HG03457 (cell line): ENCODE results near the gene LCLAT1.

Source experiments
- ATAC-seq: cut with Tn5 transposase; IDR thresholded peaks from one replicate; pipeline ENCODE4 v1.9.1; 2021; ENCODE audit warnings: moderate number of reproducible peaks; ENCODE audit not compliant: unreplicated experiment

Gene LCLAT1

DNA sequence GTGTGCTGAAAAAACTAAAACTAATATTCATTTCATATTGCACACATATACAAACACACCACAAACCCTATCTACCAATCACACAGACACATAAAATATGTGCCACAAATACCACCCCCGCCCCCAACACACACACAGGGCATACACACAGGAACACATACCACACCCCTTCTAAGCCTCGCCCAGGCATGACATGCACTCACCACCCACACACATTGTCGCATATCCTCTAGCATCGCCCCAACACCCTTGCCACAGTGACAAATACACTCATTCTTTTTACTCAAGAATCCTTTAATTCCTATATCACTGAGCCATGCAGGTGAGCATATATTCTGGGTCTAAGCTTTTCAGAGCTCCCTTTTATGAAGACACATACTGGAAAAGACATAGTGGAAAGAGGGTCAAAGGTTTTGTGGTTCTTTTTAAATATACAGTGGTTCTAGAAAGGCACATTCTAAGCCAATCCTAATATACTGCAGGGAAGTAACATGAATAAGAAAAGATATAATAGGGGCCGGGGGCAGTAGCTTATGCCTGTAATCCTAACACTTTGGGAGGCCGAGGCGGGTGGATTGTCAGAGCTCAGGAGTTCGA is 24.5 kb upstream of the LCLAT1 start:
- no peak for ATAC-seq

DNA sequence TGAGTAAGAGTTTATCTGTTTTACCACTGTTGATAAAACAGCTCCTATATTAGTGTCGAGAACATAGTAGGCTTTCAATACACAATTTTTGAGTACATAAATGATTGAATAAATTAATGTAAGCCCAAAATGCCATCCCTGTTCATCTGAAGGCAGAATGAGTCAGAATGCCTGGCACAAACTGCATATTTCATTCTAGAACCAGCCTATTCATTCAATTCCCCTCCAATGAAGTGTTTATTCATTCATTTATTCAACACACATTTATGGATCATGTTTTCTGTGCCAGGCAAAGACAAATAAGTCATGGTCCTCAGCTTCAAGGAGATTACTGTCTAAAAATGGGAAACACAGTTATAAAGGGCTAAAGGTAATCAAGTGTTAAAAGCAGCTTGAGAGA is 22.8 kb upstream of the LCLAT1 start:
- no peak for ATAC-seq

DNA sequence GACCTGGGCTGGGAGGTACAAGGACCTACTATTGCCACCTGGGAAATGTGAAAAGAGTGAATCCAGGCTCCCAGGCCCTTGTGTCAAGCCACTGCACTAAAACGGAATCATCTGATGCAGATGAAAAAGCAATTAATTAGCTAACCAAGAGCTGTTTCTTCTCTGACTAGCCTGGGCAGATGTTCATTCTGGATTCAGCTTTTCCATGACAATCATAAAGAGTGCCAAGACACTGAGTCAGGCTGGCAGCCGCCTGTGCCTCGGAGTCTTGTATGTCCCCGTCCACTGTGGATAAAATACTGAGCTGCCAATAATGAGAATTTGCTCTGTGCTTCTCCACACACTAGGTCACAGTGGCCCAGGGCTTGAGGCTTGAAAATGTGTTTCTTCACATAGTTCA is 21.7 kb upstream of the LCLAT1 start:
- no peak for ATAC-seq

DNA sequence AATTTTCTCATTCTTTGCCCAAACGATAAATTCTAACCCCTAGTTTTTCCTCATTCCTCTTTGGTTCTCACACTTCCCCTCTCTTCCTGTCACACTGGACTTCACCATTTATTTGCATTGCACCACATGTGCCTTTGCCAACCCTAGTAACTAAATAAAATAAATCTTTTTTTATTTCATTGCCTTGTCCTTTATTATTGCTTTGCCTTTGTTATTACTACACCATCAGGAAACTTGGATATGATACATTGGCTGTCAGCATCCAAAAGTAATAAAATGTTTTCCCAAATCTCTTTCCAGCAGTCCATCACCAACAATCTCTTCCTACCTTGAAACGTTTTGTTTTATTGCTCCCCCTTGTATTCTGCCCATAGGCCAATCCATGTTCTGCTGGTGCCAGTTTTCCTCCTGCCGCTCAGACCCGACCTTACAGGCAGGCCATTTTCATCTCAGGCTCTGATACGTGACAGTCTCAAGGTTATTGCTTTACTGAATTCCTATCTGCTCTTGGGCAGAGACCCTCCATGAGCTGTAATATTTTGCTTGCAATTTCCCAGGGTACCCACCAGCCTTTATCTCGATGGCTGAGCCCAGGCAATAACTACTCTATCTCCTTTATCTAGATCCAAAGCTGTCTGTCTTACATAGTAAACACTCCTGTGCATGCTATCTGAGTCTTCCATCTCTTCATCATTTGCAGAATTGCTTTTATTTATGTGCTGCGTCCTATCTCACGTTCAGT is 19.3 kb upstream of the LCLAT1 start:
- ATAC-seq, result no peak

DNA sequence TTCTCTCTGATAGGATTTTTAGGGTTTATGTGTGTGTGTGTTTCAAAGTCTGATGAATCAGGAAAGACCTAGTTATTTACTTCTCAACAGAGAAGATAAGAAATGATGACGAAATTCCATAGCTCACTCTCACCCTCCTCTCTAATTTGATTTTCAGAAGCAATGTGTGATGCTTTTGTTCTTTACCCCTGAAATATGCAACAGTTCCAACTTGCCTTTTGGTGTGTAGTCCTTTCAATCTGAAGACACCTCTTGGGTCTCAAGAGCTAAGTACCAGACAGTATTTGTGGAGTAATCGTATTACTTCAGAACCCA is 18.7 kb upstream of the LCLAT1 start:
- no peak for ATAC-seq

DNA sequence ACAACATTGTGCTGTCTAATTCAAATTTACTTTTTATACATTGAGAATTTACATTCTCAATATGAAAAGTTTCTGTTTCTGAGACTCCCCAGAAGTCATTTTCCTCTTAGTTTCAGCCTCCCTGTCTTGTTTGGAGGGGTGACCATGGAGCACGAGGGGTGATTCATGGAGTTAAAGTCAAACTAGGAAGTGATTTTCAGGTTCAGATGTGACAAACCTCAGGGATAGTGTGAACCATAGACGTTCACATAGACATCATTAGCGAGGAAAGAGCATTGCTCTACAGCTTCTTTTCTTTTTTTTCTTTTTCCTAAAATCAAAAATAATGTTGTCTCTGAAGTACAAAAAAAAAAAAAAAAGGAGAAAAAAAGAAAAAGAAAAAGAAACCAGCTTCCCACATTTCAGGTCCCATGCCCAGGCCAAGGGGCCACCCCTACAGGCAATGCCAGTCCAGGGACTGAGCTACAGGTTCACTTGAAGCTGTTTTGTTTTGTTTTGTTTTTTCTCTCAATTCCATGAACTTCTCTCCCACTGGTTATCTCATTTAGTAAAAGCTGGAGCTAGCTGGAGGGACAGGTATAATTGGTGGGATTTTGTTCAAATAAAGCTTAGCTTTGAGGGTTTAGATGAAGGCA is 18.1 kb upstream of the LCLAT1 start:
- no peak for ATAC-seq

DNA sequence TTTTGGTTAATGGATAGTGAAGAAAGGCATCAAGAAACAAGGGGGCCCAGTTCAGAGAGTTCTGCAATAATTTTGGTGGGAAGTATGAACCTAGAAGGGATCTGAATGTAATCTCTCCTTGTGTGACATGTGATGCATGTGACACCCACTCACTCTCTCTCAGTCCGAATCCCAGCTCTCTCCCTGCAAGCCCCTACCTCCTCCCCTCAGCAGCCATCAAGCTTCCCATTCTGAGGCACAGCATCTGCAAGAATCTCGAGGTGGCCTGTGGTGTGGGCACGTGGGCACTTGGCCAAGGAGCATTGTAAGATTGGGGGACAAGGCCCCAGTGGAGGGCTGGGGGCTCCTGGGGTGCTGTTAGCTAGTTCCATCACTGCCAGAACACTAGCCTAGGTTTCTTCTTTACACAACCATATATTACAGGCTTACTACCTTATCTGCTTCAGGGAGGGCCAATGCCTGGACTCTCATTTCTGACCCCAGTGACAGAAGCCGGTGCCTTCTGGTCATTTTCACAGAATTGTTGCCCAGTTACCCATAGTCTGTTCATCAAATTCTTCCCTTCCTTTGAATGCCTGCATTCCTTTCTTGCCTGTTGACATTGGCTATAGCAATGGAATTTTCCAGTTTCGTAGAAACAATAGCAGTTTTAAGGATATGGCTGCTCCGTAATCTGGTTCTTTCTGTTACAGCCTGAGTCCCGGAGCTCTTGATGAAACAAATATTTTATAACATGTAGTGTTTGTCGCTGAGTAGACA is 13.3 kb upstream of the LCLAT1 start:
- no peak for ATAC-seq

DNA sequence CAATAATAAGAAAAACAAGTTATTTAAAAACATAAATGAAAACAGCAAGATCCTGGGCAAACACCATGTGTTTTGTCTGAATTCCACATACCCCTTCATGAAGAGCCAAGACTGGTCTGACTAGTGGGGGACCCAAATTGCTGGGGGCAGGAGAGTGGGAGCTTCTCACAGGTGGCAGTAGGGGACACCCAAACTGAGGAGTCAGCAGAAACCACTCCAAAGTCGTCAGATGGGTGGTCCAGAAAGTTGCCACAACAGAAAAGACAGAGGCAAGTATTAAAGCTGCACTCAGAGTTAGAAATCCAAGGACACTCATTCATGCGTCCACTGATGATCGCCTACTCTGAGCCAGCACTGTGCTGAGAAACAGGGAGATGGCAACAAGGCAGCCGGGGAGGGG is 12.3 kb upstream of the LCLAT1 start:
- ATAC-seq, result no peak

DNA sequence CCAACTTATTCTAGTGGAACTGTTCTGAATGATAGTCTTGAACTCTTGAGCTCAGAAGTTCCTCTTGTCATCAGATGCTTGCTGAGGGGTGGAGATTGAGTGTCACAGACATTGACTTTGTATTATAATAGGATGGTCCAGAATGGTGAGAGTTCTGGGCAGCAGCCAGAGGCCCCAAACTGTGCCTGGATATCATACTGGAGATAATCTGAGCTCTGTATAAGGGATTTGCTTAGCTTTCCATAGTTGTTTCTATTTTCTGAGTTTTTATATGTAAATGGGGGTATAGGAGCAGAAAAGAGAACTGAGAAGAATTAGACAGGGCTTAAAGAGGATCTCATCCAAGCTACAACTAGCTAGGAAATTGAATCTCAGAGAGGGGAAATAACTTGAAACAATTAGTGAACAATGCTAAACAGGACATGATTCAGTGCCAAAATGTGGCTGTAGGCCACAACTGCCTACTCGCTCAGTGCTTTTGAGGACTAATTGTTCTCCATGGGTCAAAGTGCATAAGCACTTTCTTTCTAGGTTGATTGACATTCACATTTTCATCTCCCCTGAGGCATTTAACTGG is 10.1 kb upstream of the LCLAT1 start:
- no peak for ATAC-seq

DNA sequence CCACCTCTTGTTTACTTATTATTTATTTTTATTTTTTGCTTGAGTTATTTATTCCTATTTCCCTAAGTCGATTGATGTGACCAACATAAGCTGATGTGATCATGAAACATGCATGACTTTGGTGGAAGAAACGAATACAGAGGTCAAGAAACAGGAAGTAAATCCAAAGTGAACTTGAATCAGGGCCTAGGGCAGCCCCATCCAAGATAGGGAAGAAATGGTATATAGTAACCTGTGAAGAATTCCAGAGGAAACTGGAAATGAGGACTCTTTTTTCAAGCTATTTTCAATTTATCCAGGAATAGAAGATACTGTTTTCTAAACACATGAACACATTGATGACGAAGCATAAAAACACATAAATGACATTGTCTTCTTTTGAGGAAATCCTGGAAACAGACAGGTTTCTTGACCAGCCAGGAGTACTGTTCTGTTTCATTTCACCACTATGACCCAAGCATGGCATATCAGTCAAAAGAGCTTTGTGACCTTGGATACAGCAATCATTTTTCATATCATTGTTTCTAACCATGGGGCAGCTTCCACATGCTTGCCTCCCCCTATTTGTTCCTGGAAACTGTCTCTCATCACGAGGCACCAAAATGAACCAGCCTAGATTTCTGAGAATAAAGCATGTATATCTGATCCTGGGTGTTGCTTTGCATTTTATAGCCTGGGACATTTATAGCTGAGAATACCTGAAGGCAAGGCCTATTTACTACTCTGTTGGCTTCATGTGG is 9.1 kb upstream of the LCLAT1 start:
- ATAC-seq, result no peak

DNA sequence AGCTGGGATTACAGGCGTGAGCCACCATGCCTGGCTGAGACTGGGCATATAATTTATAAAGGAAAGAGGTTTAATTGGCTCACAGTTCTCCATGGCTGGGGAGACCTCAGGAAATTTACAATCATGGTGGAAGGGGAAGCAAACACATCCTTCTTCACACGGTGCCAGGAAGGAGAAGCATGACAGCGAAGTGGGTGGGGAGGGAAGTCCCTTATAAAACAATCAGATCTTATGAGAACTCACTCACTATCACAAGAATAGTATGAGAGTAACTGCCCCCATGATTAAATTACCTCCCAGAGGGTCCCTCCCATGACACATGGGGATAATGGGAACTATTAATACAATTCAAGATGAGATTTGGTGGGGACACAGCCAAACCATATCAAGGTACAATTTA is 7.8 kb upstream of the LCLAT1 start:
- no peak for ATAC-seq

DNA sequence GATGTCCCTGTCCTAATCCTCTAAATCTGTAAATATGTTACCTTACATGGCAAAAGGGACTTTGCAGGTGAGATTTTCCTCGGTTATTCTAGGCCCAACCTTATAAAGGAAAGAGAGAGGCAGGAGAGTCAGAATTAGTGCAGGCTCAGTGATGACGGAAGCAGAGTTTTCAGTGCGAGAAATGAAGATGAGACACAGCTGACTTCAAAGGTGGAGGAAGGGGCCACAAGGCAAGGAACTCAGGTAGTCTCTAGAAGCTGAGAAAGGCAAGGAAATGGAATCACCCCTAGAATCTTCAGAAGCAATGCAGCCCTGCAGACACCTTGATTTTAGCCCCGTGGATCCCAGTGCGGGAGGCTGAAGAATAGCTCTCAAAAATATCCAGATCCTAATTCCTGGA is 7.2 kb upstream of the LCLAT1 start:
- ATAC-seq, result no peak

DNA sequence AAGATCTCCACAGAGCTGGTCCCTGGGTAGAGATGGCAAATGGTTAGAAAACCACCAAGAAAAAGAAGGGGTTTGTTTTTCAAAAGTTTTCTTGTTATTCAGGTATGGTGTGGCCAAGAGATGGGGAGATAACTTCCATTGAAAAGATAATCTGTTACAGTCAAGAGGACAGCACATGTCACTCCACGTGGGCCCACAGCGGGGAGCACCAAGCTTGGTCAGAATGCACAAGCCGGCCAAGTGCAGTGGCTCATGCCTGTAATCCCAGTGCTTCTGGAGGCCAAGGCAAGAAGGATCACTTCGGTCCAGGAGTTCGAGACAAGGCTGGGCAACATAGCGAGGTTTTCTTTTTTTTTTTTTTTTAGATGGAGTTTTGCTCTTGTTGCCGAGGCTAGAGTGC is 6.0 kb upstream of the LCLAT1 start:
- ATAC-seq, result no peak

DNA sequence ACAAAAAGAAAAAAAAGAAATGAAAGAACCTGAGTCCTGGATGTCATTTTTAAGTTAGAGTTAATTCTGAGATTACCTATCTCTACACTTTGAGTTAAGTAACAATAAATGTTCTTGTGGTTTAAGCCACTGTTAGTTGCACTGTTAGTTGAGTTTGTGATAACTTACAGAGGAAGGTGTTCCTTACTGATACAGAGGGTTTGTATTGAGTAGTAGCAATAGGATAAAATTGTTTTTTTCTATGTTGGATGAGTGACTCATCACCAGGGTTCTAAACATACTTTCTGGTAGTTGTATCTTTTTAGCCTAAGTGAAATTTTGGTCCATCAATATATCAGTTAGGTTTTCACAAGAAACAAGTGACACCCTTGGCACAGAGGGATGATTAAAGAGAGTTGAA is 4.0 kb upstream of the LCLAT1 start:
- ATAC-seq, result no peak

DNA sequence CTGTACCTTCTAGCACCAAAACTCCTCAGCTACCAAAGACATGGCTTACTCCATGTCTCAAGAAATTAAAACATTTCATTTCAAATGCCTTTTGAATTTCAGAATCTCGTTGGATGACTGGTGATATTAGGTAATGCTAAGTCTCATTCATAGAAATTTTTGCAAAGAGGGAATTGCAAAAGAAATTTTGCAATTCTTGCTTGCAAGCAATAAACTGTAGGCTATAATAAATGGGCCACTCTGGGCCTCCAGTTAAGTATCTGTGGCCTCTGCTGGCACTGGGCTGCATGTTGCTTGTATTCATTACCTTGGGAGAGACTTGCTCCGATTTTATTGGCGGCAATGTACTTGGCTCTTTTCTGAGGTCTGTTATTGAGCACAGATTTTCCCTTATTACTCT is 2.8 kb upstream of the LCLAT1 start:
- no peak for ATAC-seq

DNA sequence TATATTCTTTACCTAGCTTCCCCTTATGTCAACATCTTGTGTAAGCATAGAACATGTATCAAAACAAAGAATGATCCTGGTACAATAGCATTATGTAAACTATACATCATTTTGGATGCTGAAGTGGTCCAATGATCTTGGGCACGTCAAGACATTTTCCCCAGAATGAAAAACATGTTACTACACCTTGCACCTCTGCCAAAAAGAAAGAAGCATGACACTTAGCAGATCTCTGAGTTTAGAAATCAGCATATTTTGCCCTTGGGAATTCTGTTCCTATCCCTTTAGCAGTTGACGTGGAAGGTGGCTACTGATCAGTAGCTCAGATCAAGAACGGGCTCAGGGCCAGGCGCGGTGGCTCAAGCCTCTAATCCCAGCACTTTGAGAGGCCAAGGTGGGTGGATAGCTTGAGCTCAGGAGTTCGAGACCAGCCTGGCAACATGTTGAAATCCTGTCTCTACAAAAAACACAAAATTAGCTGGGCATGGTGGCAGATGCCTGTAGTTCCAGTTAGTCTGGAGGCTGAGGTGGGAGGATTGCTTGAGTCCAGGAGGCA is 1.7 kb upstream of the LCLAT1 start:
- no peak for ATAC-seq

DNA sequence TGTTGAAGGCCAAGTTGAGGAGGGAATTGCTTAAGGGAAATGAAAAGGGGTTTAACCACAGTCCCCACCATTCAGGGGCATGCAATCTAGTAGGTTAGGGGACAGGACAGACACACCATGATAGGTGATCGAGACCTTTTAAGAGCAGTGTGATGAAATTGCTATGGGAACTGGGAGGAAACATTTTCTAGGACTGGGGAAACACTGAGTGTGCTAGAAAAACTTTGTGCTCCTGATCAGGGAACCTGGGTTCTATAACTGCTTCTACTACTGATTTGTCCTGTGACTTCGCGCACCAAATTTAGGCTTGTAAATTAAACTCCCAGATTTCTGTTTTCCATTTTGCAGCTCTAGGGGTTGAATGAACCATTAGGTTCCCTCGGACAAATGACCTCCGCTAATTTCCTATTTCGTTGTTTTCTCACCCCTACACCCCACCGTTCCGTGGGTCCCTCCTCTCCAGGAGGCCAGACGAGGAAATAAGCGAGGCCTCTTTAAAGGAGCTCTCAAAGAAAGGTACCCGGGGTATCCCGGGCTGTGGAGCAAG is 371 bp upstream of the LCLAT1 start:
- ATAC-seq, result no peak

DNA sequence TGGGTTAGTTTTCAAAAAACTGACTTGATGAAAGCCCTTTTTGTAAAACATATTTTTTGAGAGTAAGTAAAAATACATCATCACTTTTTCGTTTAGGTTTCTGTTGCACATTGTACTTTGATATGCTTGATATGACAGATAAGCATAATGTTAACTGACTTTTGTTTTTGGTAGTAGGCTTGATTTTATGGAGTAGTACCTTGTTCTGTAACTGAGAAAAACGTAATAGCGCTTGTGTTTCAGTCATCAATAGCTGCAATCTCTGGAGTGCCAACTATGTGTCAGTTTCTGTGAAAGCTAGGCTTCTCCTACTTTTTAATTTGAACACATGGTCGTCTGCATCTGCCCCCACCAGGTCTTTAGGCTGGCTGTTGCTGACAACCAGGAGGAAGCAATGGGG is 1.3 kb downstream of the LCLAT1 start:
- no peak for ATAC-seq

DNA sequence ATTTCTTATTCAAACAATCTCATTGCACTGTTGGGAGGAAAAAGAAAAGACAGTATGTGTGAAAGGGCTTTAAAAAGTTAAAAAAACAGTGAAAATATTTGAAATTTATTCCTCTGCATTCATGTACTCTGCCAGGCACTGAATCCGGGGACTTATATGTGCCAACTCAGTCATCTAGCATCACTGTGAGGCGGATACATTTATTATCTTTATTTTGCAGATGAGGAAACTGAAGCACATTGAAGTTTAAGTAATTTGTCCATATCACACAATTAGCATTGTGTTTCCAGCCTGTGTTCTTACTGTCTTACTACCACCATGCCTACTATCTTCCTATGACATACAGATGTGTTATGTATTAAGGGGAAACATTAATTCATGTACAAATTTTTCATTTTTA is 1.8 kb downstream of the LCLAT1 start:
- no peak for ATAC-seq

DNA sequence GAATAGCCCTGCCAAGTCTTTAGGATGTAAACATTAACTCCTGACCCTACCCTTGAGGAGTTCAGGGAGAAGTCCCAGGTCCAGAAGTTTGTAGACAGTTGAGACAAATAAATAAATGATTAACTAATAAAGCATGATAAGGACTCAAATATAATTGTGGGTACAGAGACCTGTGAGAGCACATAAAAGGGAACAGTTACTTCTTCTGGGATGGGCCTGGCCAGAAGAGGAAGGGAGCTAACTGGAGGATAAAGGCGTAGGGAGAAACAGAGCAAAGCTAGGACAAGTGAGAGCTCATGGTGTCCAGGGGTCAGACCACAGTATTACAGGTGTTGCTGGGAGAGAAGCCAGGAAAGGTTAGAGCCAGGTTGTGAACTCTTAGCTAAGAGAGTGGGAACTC is 3.0 kb downstream of the LCLAT1 start:
- ATAC-seq, result no peak
